HS-5 (cell line): Measurements from ENCODE around the gene TRIM26.
"Not testable (repeated sequence)": the region's sequence is repeated elsewhere in the genome, so short reads cannot be mapped to it uniquely, and the experiment has no call there.

Experiments
- DNase-seq: peaks from one replicate; pipeline ENCODE4 v3.0.0-alpha.2; 2012; ENCODE audit warnings: low read depth

The TRIM26 gene

DNA sequence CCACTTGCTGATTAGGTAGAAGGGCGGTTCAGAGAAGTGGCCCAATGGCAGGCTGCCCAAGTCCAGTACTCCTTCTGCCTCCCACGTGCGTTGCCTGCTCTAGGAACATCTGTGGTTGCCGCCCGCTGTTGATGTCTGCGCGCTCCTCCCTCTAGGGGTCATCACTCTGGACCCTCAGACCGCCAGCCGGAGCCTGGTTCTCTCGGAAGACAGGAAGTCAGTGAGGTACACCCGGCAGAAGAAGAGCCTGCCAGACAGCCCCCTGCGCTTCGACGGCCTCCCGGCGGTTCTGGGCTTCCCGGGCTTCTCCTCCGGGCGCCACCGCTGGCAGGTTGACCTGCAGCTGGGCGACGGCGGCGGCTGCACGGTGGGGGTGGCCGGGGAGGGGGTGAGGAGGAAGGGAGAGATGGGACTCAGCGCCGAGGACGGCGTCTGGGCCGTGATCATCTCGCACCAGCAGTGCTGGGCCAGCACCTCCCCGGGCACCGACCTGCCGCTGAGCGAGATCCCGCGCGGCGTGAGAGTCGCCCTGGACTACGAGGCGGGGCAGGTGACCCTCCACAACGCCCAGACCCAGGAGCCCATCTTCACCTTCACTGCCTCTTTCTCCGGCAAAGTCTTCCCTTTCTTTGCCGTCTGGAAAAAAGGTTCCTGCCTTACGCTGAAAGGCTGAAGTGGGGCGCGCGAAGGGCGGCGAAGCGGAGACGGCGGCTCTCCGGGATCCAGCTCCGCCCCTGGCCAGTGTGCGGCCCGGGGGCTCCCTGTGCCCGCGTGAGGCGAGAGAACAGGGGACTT is 41.3 kb downstream of the TRIM26 start:
- DNase-seq, result no peak

DNA sequence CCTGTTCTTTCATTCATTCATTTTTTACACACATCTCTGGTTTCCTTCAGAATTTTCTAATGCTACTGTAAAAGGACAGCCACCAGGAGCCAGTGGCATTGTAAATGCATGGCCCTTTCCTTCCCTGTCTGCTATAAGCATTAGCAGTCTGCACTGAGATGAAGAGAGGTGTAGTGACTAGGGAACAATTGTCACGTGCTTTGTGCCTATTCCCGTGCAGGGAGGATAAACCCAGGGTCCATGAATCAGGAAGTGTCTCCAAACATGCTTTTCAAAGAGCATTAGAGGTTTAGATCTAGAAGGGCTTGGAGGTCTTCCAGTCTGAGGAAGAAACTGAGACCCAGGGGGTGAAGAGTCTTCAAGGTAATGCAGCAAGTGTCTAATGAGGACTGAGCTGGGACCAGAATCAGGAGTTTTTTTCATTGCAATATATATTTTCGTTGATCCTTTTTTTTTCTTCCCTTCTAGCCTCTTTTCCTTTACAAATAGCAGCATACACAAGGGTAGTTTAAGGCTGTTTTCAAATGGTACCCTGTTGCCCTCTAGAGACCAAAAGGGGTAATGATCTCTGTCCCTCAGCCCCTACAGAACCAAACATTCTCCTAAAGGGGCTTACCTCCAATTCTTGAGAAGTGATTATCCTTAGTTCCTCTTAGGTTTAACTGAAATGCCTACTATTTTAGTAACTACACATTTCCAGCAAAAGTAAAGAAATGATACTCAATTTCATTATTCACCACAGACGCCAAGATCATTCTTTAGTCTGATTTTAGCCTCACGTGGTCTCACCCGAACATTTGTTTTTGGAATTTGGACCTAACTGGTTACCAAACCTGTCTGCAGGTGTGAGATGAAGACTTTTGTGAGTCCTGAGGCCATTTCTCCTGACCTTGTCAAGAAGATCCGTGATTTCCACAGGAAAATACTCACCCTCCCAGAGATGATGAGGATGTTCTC is 43.3 kb downstream of the TRIM26 start:
- no peak for DNase-seq

- DNase-seq, result no peak
These were observed 44.5 kb downstream of the TRIM26 start for GRCh38 chr6:30168741-30169140.

DNA sequence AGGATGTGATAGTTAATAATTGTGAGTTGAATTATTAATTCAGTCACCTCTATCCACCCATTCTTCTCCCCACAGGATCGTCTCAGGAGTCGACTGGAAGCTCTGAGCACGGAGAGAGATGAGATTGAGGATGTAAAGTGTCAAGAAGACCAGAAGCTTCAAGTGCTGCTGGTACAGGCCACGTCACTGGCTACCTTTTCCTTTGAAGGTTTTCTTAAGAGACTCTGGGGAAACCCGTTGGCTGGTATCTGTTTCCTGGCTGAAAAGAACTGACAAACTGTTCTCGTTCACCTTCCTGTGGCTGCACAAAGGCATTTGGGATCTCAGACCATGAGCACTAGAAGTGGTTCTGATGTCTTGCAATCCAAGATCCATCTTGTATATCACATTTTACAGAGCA is 46.1 kb downstream of the TRIM26 start:
- DNase-seq, result no peak

DNA sequence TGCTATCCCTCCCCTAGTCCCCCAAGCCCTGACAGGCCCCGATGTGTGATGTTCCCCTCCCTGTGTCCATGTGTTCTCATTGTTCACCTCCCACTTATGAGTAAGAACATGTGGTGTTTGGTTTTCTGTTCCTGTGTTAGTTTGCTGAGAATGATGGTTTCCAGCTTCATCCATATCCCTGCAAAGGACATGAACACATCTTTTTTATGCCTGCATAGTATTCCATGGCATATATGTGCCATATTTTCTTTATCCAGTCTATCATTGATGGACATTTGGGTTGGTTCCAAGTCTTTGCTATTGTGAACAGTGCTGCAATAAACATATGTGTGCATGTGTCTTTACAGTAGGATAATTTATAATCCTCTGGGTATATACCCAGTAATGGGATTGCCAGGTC is 48.0 kb downstream of the TRIM26 start:
- DNase-seq, result not testable (repeated sequence)

GRCh38 chr6:30164714-30165113 is 48.5 kb downstream of the TRIM26 start:
- DNase-seq, result no peak

DNA sequence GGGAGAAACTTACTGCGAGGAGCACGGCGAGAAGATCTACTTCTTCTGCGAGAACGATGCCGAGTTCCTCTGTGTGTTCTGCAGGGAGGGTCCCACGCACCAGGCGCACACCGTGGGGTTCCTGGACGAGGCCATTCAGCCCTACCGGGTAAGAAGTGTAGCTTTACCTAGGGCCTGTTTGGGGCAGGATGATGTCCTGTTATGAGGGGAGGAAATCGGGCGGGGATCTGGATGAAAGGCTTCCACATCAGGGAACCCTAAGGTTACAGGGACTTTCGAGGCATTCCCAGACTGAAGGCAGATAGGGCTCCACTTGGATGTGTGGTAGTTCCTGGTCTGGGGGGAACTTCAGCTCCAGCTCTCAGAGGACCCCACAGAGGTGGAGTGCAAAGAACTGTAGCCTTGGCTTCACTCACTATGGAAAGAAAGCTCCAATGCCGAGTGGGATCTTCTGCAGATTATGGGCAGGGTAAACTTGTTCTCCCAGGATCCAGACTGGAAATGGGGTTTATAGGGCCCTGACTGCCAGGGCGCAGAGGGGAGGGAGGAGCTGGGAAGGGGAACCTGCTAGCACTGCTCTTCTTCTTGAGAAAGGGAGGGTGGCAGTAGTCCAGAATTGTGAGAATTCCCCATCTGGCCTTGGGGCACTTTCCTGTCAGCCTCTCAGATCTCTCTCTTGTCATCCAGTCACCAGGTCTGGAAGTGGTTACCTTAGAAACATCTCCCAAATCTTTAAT is 49.1 kb downstream of the TRIM26 start:
- no peak for DNase-seq

- no peak for DNase-seq
These were observed 49.9 kb downstream of the TRIM26 start, which contains the start of gene TRIM15 for GRCh38 chr6:30163090-30163917. TSS of gene TRIM15 (plus strand) at chr6:30163546. CDS start at chr6:30163685, 139 bp downstream.

- DNase-seq, result no peak
These were observed 50.7 kb downstream of the TRIM26 start for GRCh38 chr6:30162265-30163089.

DNA sequence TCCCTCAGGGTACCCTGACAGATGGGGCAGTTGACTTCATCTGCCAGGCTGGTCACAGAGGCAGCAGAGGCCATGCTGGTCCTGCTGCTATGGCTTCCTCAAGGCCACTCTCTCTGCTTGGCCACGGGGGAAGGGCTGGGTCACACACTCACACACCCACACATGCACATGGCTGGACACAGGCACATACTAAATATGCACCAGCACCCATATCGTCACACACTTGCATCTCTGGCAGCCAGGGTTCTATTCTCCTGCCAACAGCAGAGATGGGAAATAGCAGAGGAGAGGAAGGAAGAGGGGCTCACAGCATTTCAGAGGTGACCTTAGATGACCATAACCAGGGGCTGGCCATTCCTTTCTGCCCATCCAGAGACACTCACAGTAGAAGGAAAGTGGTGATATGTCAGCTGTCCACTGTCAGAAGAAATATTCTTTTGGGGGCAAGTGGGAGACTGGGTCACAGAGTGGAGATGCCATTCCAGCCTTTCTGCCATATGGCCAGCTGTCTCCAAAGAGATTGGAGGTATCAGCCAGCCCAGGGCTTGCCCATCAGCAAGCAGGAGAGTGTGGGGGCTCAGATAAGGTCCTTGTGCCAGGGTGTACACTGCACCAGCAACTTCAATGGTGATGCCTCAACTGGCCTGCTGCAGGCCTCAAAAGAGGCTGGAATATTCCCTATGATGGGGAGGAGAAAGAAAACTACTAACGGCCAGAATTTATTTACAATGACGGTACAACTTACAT is 52.2 kb downstream of the TRIM26 start, which contains the start of gene TRIM10:
TSS of gene TRIM10 (minus strand) at position 427 of the 747 bp plus-strand sequence. CDS start at position 74, 353 bp downstream.
- DNase-seq, result no peak

- no peak for DNase-seq
These were observed 53.0 kb downstream of the TRIM26 start for GRCh38 chr6:30160008-30160784.

- DNase-seq, result no peak
These were observed 54.6 kb downstream of the TRIM26 start for GRCh38 chr6:30158475-30159040.

DNA sequence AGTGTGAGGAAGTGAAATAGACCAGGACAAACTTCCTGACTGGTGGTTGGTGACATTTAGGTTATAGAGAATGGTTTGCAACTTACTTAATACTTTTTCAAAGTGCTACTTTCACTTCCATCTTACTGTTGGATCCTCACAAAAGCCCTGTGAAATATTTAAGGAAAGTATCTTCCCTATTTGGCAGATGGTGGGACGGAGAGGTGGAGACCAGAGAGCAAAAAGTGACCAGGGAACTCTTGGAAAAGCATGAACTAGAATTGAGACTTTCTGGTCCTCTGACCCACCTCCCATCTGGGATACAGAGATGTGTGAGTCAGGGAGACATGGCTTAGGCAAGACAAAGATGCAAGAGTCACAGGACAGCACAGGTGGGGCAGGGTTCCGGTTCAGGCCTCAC is 55.2 kb downstream of the TRIM26 start:
- no peak for DNase-seq

DNA sequence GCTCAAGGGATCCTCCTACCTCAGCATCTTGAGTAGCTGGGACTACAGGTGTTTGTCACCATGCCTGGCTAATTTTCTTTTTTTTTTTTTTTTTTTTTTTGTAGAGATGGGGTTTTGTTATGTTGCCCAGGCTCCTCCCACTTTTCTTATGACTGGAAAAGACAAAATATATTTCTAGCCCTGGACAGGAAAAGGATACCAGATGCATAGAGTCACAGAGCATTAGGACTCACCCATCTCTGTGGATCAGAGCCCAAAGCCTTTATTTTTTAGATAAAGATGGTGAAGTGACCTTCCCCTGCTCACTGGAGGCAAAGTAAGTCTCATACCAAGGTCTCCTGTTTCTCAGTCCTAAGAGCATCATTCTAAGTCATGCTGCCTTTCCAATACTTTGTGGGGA is 55.6 kb downstream of the TRIM26 start:
- DNase-seq, result no peak

DNA sequence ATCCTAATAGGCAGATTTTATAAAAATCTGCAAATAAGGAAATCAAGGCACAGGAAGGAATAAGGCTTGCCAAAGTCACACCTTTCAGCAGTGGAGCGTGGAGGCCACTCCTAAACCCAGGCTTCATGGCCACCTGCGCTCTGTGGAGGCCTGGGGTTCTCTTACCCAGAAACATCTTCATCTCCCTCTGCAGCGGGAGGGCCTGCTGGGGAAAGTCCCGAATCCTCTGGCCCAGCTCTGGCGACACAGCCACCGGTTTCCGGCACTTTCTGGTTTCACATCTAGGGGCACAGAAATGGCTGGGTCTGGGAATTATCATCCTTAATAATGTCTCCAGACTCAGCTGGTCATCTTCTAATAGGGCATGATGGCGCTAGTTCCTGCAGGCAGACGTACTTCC is 56.4 kb downstream of the TRIM26 start:
- no peak for DNase-seq

GRCh38 chr6:30156262-30156599 is 57.0 kb downstream of the TRIM26 start:
- DNase-seq, result no peak

GRCh38 chr6:30155520-30156261 is 57.5 kb downstream of the TRIM26 start:
- no peak for DNase-seq
